H9 (cell line): Measurements from ENCODE around the gene NEB. TPM values are rescaled to one million over a fixed set of nuclear protein-coding genes. Genes with fewer than 3 reads are reported as not detected.

Source experiments
- DNase-seq: peaks from one replicate; pipeline ENCODE4 v3.0.0-alpha.2; 2017
- H2AFZ ChIP-seq: one replicate; pipeline ENCODE4 v1.6.1; 2013; ENCODE audit warnings: mild to moderate bottlenecking, low read length, control low read depth, moderate library complexity
- H2AK5ac ChIP-seq: 2 replicates; pipeline ENCODE4 v1.6.1; 2013; ENCODE audit warnings: low read length, control low read depth, mixed read lengths; ENCODE audit not compliant: insufficient read length
- H2BK120ac ChIP-seq: one replicate; pipeline ENCODE4 v1.6.1; 2013; ENCODE audit warnings: low read depth, mild to moderate bottlenecking, low read length, control low read depth, inconsistent platforms; ENCODE audit not compliant: poor library complexity, severe bottlenecking
- H2BK12ac ChIP-seq: 2 replicates; pipeline ENCODE4 v1.6.1; 2013; ENCODE audit warnings: low read length, control low read depth, mixed read lengths, low read depth; ENCODE audit not compliant: insufficient read length
- H2BK15ac ChIP-seq: 2 replicates; pipeline ENCODE4 v1.6.1; 2013; ENCODE audit warnings: low read depth, low read length, control low read depth
- H2BK20ac ChIP-seq: one replicate; pipeline ENCODE4 v1.6.1; 2013; ENCODE audit warnings: low read depth, mild to moderate bottlenecking, low read length, control low read depth, inconsistent platforms; ENCODE audit not compliant: poor library complexity, severe bottlenecking
- H2BK5ac ChIP-seq: 2 replicates; pipeline ENCODE4 v1.6.1; 2013; ENCODE audit warnings: low read length, control low read depth, mixed read lengths; ENCODE audit not compliant: insufficient read length
- H3K14ac ChIP-seq: 2 replicates; pipeline ENCODE4 v1.6.1; 2013; ENCODE audit warnings: low read length, control low read depth; ENCODE audit not compliant: insufficient read depth
- H3K18ac ChIP-seq: 2 replicates; pipeline ENCODE4 v1.6.1; 2013; ENCODE audit warnings: low read depth, mild to moderate bottlenecking, mixed read lengths, low read length, control low read depth; ENCODE audit not compliant: insufficient read length
- H3K23ac ChIP-seq: 2 replicates; pipeline ENCODE4 v1.6.1; 2013; ENCODE audit warnings: low read length, control low read depth, mixed read lengths, low read depth; ENCODE audit not compliant: insufficient read length
- H3K23me2 ChIP-seq: 2 replicates; pipeline ENCODE4 v1.6.1; 2013; ENCODE audit warnings: low read depth, mild to moderate bottlenecking, mixed read lengths, low read length, control low read depth; ENCODE audit not compliant: insufficient read length, poor library complexity, severe bottlenecking
- H3K27ac ChIP-seq: 2 replicates; pipeline ENCODE4 v1.5.1; 2013; ENCODE audit warnings: low read length, control low read depth, mixed read lengths, low read depth; ENCODE audit not compliant: insufficient read length
- H3K27me3 ChIP-seq: 2 replicates; pipeline ENCODE4 v1.6.1; 2013; ENCODE audit warnings: low read length, control low read depth, inconsistent platforms; ENCODE audit not compliant: insufficient read depth
- H3K4ac ChIP-seq: 2 replicates; pipeline ENCODE4 v1.6.1; 2013; ENCODE audit warnings: low read depth, mild to moderate bottlenecking, control low read depth, inconsistent platforms, low read length, moderate library complexity
- H3K4me1 ChIP-seq: 2 replicates; pipeline ENCODE4 v1.6.1; 2013; ENCODE audit warnings: low read length, control low read depth, inconsistent platforms; ENCODE audit not compliant: insufficient read depth
- H3K4me2 ChIP-seq: 2 replicates; pipeline ENCODE4 v1.6.1; 2013; ENCODE audit warnings: low read length, control low read depth, mixed read lengths; ENCODE audit not compliant: insufficient read length, insufficient read depth
- H3K56ac ChIP-seq: 2 replicates; pipeline ENCODE4 v1.6.1; 2013; ENCODE audit warnings: low read depth, mild to moderate bottlenecking, mixed read lengths, low read length, control low read depth; ENCODE audit not compliant: insufficient read length
- H3K79me1 ChIP-seq: 2 replicates; pipeline ENCODE4 v1.6.1; 2013; ENCODE audit warnings: low read depth, mild to moderate bottlenecking, moderate library complexity, low read length, control low read depth, inconsistent platforms; ENCODE audit not compliant: insufficient read depth, poor library complexity, severe bottlenecking
- H3K79me2 ChIP-seq: 2 replicates; pipeline ENCODE4 v1.6.1; 2013; ENCODE audit warnings: low read length, control low read depth, inconsistent platforms; ENCODE audit not compliant: insufficient read depth
- H3K9ac ChIP-seq: 2 replicates; pipeline ENCODE4 v1.6.1; 2013; ENCODE audit warnings: low read length, control low read depth, mixed read lengths; ENCODE audit not compliant: insufficient read length; ENCODE audit errors: extremely low read depth
- H3K9me3 ChIP-seq: one replicate; pipeline ENCODE4 v1.6.1; 2013; ENCODE audit warnings: low read depth, low read length, inconsistent platforms; ENCODE audit not compliant: control insufficient read depth
- H3T11ph ChIP-seq: one replicate; pipeline ENCODE4 v1.6.1; 2013; ENCODE audit warnings: mild to moderate bottlenecking, low read length, control low read depth, inconsistent platforms
- H4K20me1 ChIP-seq: one replicate; pipeline ENCODE4 v1.6.1; 2013; ENCODE audit not compliant: control insufficient read depth, insufficient read length, insufficient read depth
- H4K5ac ChIP-seq: 2 replicates; pipeline ENCODE4 v1.6.1; 2013; ENCODE audit warnings: low read depth, mild to moderate bottlenecking, mixed read lengths, low read length, control low read depth; ENCODE audit not compliant: insufficient read length
- H4K8ac ChIP-seq: replicated peaks from 2 replicates; pipeline ENCODE4 v1.6.1; 2013; ENCODE audit warnings: low read length, control low read depth, mixed read lengths, low read depth; ENCODE audit not compliant: insufficient read length
- H4K91ac ChIP-seq: 2 replicates; pipeline ENCODE4 v1.6.1; 2013; ENCODE audit warnings: low read depth, mild to moderate bottlenecking, moderate library complexity, mixed read lengths, low read length, control low read depth; ENCODE audit not compliant: insufficient read length
- H3K27ac Mint-ChIP-seq, 3 experiments: 2 replicates in 2 of 3; 3 replicates in 1 of 3; pipeline ENCODE4 v1.8.0; 2020 to 2021; ENCODE audit warnings: mixed read lengths in 3 of 3, mild to moderate bottlenecking in 1 of 3, moderate library complexity in 1 of 3
- H3K27me3 Mint-ChIP-seq: 2 replicates; pipeline ENCODE4 v1.8.0; 2021; ENCODE audit warnings: low read depth, mild to moderate bottlenecking, moderate library complexity, mixed read lengths
- H3K36me3 Mint-ChIP-seq, 3 experiments: 2 replicates in 2 of 3; 3 replicates in 1 of 3; pipeline ENCODE4 v1.8.0; 2020 to 2021; ENCODE audit warnings: low read depth in 3 of 3, mixed read lengths in 3 of 3; ENCODE audit not compliant: insufficient read depth in 1 of 3
- H3K4me1 Mint-ChIP-seq, 2 experiments: 2 replicates each; pipeline ENCODE4 v1.8.0; 2020; ENCODE audit warnings: mixed read lengths in 2 of 2
- H3K4me3 Mint-ChIP-seq, 2 experiments: 2 replicates in 1 of 2; 3 replicates in 1 of 2; pipeline ENCODE4 v1.8.0; 2020 to 2021; ENCODE audit warnings: mild to moderate bottlenecking in 2 of 2, mixed read lengths in 2 of 2, moderate library complexity in 1 of 2
- H3K9me3 Mint-ChIP-seq, 2 experiments: 2 replicates in 1 of 2; 3 replicates in 1 of 2; pipeline ENCODE4 v1.8.0; 2020; ENCODE audit warnings: mild to moderate bottlenecking in 2 of 2, mixed read lengths in 2 of 2, moderate library complexity in 1 of 2
- WGBS: extraction: QIAGEN DNeasy Blood & Tissue Kit; methylation state at CpG from one replicate; pipeline ENCODE4 v1.1.7; 2013; ENCODE audit warnings: missing lambda C conversion rate, low lambda C conversion rate, mixed read lengths; ENCODE audit not compliant: insufficient read length; ENCODE audit errors: extremely low coverage; 5-methylcytosine and 5-hydroxymethylcytosine counted together
- total RNA-seq: library from RNA; stranded (reverse); gene quantifications from 2 replicates; pipeline ENCODE4 v1.2.1, GENCODE V29; 2021
- TF ChIP-seq, protein P1 (sequence below): fragments of 200-600 bp; sonication (generic); conservative IDR thresholded peaks from 3 replicates; pipeline ENCODE4 v1.8.0; 2021; ENCODE audit warnings: antibody characterized with exemption, mild to moderate bottlenecking

NEB gene
- total RNA-seq, 1 experiment from 2014 or later: 0.98 TPM

DNA sequence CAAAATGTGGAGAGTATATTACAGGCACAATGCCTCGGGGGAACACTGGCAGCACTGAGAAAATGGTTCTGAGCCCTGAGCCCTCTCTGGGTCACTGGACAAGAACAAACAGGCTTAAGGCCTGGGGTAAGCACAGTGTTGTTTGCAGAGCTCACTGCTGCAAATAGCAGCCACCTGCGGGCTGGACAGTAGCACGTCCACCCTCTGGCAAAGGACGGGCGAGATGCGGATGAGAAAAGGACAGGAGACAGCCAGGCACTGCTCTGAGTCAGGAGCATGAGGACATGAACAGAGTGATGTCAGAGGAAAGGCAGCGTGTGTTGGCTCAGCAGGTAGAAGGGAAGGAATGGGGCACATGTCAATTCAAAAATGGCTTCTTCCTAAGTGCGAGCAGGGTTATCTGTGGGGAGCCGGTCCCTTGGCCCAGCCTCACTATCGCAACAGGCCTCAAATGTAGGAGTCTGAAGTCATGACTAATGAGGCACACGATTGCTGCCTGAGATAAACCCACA lies 25.9 kb upstream of the NEB start:
- Histone ChIP-seq H3K4me1 (no peaks in the 10 kb centered on the region), H3K18ac (no peak overlapping the region), H3K14ac (peak overlapping the region; percentile 11; the same call in 1 of the 2 replicates), H2BK20ac (no peak overlapping the region), H3K56ac (no peak overlapping the region), H3K9me3 (no peaks in the 10 kb centered on the region), H2BK120ac (no peak overlapping the region), H3T11ph (no peak overlapping the region), H4K5ac (no peak overlapping the region), H4K91ac (no peak overlapping the region), H4K20me1 (peaks cover 2% of the 10 kb centered on the region), H2AFZ (no peak overlapping the region), H3K27me3 (no peaks in the 10 kb centered on the region), H2BK12ac (no peak overlapping the region), H3K4me2 (no peak overlapping the region), H3K23ac (no peak overlapping the region), H3K27ac (no peak overlapping the region), H2BK5ac (no peak overlapping the region), H3K79me1 (no peaks in the 10 kb centered on the region), H4K8ac (no peak overlapping the region), H3K9ac (no peak overlapping the region), H2AK5ac (no peak overlapping the region), H3K23me2 (no peaks in the 10 kb centered on the region), H3K4ac (no peak overlapping the region), H3K79me2 (no peaks in the 10 kb centered on the region), H2BK15ac (no peak overlapping the region)
- Mint-ChIP-seq H3K36me3 (no peaks in the 10 kb centered on the region), H3K27ac (peak overlapping the region in 1 of 3 experiments; percentile 36; a peak in 2 of 7 replicates), H3K27me3 (no peaks in the 10 kb centered on the region), H3K4me3 (no peak overlapping the region), H3K9me3 (no peaks in the 10 kb centered on the region), H3K4me1 (peaks cover 4 to 7% of the 10 kb centered on the region in 2 experiments; a peak in 3 of 4 replicates)
- TF ChIP-seq, protein P1, sequence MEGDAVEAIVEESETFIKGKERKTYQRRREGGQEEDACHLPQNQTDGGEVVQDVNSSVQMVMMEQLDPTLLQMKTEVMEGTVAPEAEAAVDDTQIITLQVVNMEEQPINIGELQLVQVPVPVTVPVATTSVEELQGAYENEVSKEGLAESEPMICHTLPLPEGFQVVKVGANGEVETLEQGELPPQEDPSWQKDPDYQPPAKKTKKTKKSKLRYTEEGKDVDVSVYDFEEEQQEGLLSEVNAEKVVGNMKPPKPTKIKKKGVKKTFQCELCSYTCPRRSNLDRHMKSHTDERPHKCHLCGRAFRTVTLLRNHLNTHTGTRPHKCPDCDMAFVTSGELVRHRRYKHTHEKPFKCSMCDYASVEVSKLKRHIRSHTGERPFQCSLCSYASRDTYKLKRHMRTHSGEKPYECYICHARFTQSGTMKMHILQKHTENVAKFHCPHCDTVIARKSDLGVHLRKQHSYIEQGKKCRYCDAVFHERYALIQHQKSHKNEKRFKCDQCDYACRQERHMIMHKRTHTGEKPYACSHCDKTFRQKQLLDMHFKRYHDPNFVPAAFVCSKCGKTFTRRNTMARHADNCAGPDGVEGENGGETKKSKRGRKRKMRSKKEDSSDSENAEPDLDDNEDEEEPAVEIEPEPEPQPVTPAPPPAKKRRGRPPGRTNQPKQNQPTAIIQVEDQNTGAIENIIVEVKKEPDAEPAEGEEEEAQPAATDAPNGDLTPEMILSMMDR: no peak
- WGBS: no CpG with 5 or more reads among the region's 11 CpGs
- DNase-seq: no peak
